ENCODE data around the gene LRRC23. TPM values are rescaled to one million over a fixed set of nuclear protein-coding genes. Genes with fewer than 3 reads are reported as not detected.
A peak's percentile ranks its signal among the peaks of the same experiment; 100 is the strongest.

Gene LRRC23
- polyA plus RNA-seq, 1 experiment, result 10.6 TPM

DNA sequence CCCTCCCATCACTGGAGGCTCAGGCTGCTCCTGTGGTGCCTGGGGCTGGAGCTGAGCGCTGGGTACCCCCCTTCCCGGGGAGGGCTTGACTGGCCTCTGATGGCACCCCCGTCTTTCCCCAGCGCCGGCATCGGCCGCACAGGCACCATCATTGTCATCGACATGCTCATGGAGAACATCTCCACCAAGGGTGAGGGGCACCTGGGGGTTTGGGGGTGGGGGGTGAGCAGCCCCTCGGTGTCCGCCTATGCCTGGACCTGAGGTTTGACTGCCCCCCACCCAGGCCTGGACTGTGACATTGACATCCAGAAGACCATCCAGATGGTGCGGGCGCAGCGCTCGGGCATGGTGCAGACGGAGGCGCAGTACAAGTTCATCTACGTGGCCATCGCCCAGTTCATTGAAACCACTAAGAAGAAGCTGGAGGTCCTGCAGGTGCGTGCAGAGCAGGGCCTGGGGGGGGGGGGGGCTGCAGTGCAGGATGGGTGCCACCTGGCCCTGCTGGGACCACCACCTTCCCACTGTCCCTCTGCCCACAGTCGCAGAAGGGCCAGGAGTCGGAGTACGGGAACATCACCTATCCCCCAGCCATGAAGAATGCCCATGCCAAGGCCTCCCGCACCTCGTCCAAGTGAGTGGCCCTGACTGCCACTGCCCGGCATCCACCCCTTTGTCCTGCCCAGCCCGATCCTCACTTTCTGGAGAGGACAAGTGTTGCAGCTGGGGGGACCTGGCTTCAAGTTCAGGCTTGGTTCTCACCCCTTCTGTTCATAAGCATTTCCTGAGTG lies 55.4 kb downstream of the LRRC23 start:
- POLR2A ChIA-PET, result interaction anchor here (1.0 to 2.9 kb wide), 2 partner anchors 16 to 35 kb away, joined by 3 to 22 read pairs; partner anchors contain the start of genes C12orf57 and RNU7-1
- no peak overlapping the region for H3K4me3 ChIP-seq (ENCODE audit: low read depth, low read length)
- CTCF ChIA-PET, result interaction anchor here (2.5 to 3.0 kb wide), 2 partner anchors 14 to 21 kb away, joined by 8 to 18 read pairs; partner anchors contain the start of gene C12orf57
- no peaks in the 10 kb centered on the region for H3K27me3 ChIP-seq (ENCODE audit: control insufficient read depth, insufficient read depth, low read length)
- H3K27ac ChIP-seq (ENCODE audit: low read depth, low read length), result no peak overlapping the region
- H3K9me3 ChIP-seq (ENCODE audit: control insufficient read depth, insufficient read depth, low read length), result no peaks in the 10 kb centered on the region
- TF ChIP-seq, protein P1, sequence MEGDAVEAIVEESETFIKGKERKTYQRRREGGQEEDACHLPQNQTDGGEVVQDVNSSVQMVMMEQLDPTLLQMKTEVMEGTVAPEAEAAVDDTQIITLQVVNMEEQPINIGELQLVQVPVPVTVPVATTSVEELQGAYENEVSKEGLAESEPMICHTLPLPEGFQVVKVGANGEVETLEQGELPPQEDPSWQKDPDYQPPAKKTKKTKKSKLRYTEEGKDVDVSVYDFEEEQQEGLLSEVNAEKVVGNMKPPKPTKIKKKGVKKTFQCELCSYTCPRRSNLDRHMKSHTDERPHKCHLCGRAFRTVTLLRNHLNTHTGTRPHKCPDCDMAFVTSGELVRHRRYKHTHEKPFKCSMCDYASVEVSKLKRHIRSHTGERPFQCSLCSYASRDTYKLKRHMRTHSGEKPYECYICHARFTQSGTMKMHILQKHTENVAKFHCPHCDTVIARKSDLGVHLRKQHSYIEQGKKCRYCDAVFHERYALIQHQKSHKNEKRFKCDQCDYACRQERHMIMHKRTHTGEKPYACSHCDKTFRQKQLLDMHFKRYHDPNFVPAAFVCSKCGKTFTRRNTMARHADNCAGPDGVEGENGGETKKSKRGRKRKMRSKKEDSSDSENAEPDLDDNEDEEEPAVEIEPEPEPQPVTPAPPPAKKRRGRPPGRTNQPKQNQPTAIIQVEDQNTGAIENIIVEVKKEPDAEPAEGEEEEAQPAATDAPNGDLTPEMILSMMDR (IDR thresholded peaks at IDR 0.05; ENCODE audit: low read depth, low read length), result no peak
- no peak for DNase-seq (ENCODE audit: low read depth, low spot score)

DNA sequence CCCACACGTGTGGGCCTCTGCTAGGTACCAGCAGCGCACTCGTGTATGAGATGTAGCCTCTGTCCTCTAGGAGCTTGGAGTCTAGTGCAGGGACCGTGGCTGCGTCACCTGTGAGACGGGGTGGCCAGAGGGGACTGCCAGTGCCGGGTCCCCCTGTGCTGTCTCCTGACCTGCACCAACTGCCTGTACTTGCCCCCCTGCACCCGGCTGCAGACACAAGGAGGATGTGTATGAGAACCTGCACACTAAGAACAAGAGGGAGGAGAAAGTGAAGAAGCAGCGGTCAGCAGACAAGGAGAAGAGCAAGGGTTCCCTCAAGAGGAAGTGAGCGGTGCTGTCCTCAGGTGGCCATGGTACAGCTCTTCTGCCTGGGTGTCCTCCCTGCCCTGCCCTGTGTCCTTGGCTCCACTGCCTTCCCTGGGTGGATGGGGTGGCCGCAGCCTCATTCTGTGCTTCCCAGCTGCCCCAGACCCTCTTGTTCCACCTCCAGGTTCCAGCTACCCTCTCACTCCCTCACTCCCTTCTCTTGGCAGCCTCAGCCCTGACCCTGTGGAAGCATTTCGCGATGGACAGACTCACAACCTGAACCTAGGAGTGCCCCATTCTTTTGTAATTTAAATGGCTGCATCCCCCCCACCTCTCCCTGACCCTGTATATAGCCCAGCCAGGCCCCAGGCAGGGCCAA lies 56.1 kb downstream of the LRRC23 start:
- ChIA-PET POLR2A (interaction anchor here (0.6 to 2.9 kb wide), 3 partner anchors 17 to 147 kb away, joined by 3 to 22 read pairs (median 3); partner anchors contain the start of genes C12orf57 and RNU7-1), CTCF (interaction anchor here (1.1 to 3.0 kb wide), 5 partner anchors 15 to 164 kb away, joined by 3 to 18 read pairs (median 5); partner anchors contain the start of gene C12orf57)
- Histone ChIP-seq H3K4me3 (ENCODE audit: low read depth, low read length) (no peak overlapping the region), H3K27ac (ENCODE audit: low read depth, low read length) (no peak overlapping the region), H3K27me3 (ENCODE audit: control insufficient read depth, insufficient read depth, low read length) (no peaks in the 10 kb centered on the region), H3K9me3 (ENCODE audit: control insufficient read depth, insufficient read depth, low read length) (no peaks in the 10 kb centered on the region)
- DNase-seq (ENCODE audit: low read depth, low spot score), result no peak
- TF ChIP-seq, protein P1 (IDR thresholded peaks at IDR 0.05; ENCODE audit: low read depth, low read length), result peak; percentile 33; the same call in 1 of the 2 replicates

DNA sequence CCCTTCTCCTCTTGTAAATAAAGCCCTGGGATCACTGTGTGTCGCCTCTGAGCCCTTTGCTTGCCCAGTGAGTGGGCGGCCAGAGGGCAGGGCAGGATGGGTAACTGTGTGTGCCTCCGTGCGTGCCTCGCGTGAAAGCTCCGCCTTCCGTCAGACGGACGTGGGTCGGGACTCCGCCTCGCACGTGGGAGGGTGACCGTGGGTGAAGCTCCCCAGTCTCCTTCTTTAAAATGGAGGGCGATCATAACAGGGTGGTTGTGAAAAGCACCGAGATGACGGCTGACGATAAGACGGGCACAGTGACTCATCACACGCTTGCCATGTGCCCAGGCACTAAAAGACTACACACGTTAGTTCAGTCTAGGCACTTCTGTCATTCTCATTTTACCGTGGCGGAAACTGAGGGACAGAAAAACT lies 56.7 kb downstream of the LRRC23 start:
- Histone ChIP-seq H3K9me3 (ENCODE audit: control insufficient read depth, insufficient read depth, low read length) (no peaks in the 10 kb centered on the region), H3K4me3 (ENCODE audit: low read depth, low read length) (no peak overlapping the region), H3K27me3 (ENCODE audit: control insufficient read depth, insufficient read depth, low read length) (no peaks in the 10 kb centered on the region), H3K27ac (ENCODE audit: low read depth, low read length) (no peak overlapping the region)
- no peak for DNase-seq (ENCODE audit: low read depth, low spot score)
- TF ChIP-seq, protein P1 (IDR thresholded peaks at IDR 0.05; ENCODE audit: low read depth, low read length), result no peak
- ChIA-PET POLR2A (interaction anchor here (0.6 to 2.9 kb wide), 4 partner anchors 12 to 146 kb away, joined by 3 to 22 read pairs (median 4); partner anchors contain the start of genes C12orf57 and RNU7-1), CTCF (interaction anchor here (1.1 to 5.7 kb wide), 9 partner anchors 16 to 164 kb away, joined by 3 to 49 read pairs (median 5); partner anchors contain the start of genes C12orf57 and SPSB2)

DNA sequence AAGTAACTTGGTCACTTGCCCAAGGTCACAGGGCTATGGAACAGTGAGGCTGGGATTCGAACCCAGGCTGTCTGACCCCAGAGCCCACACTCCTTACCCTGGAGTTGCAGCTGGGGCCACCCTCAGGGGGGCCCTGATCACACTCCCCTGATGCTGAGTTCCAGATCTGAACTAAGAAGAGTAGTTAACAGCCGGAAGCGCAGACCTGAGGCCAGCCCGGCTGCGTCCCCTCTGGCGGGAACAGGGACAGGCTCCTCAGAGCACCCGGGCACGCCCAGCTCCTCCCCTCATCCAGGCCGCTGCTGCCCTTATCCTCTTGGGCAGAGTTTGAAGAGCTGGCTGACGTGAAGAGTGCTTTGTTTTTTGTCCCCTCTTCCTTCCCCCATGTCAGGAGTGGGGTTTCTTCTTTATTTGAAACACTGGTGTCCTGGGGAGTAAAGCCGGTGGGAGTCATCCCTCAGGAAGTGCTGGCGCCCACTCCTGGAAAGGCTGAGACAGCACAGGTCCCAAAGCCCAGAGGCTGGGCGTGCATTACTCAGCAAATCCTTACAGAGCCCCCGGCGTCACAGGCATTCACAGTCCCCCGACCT lies 57.2 kb downstream of the LRRC23 start:
- ChIA-PET POLR2A (interaction anchor here (1.3 to 2.9 kb wide), 2 partner anchors 13 to 18 kb away, joined by 6 to 22 read pairs; partner anchors contain the start of genes C12orf57 and RNU7-1), CTCF (interaction anchor here (1.0 to 5.7 kb wide), 11 partner anchors 16 to 163 kb away, joined by 3 to 49 read pairs (median 5); partner anchors contain the start of genes C12orf57 and SPSB2)
- TF ChIP-seq, protein P1 (IDR thresholded peaks at IDR 0.05; ENCODE audit: low read depth, low read length), result peak; percentile 68
- Histone ChIP-seq H3K27me3 (ENCODE audit: control insufficient read depth, insufficient read depth, low read length) (no peaks in the 10 kb centered on the region), H3K27ac (ENCODE audit: low read depth, low read length) (peak overlapping the region; percentile 61), H3K9me3 (ENCODE audit: control insufficient read depth, insufficient read depth, low read length) (no peaks in the 10 kb centered on the region), H3K4me3 (ENCODE audit: low read depth, low read length) (no peak overlapping the region)
- no peak for DNase-seq (ENCODE audit: low read depth, low spot score)

All from AG04450 (cell line).